GM18511 (cell line): ENCODE measurements around the gene SPACA9.

Experiments
- ATAC-seq: cut with Tn5 transposase; IDR thresholded peaks from one replicate; pipeline ENCODE4 v1.9.1; 2021; ENCODE audit warnings: mild to moderate bottlenecking, moderate library complexity; ENCODE audit not compliant: unreplicated experiment

The SPACA9 gene

GRCh38 chr9:132862533-132862932, 16.2 kb upstream of the SPACA9 start:
- no peak for ATAC-seq

GRCh38 chr9:132863096-132863495, 15.6 kb upstream of the SPACA9 start:
- no peak for ATAC-seq

- ATAC-seq: no peak
These were observed 14.4 kb upstream of the SPACA9 start for GRCh38 chr9:132864277-132864676.

GRCh38 chr9:132864691-132865090, 14.0 kb upstream of the SPACA9 start:
- ATAC-seq: no peak

GRCh38 chr9:132866898-132867297, 11.8 kb upstream of the SPACA9 start:
- no peak for ATAC-seq

- no peak for ATAC-seq
These were observed 9.4 kb upstream of the SPACA9 start for GRCh38 chr9:132869266-132869665.

GRCh38 chr9:132873403-132873802, 5.3 kb upstream of the SPACA9 start:
- no peak for ATAC-seq

- ATAC-seq: no peak
These were observed 3.5 kb upstream of the SPACA9 start for GRCh38 chr9:132875159-132875558.

GRCh38 chr9:132876849-132877248, 1.8 kb upstream of the SPACA9 start:
- ATAC-seq: no peak

GRCh38 chr9:132877458-132877823, 1.3 kb upstream of the SPACA9 start:
- ATAC-seq: no peak

GRCh38 chr9:132877824-132878694, 639 bp upstream of the SPACA9 start, which contains the start of gene AK8:
Gene AK8 (minus strand): TSS chr9:132878284. CDS start chr9:132878255, 29 bp downstream.
- ATAC-seq: peak; percentile 72

GRCh38 chr9:132879457-132880323, 992 bp downstream of the SPACA9 start:
- ATAC-seq: no peak

GRCh38 chr9:132880324-132880661, 1.6 kb downstream of the SPACA9 start:
- ATAC-seq: no peak

- no peak for ATAC-seq
These were observed 3.1 kb downstream of the SPACA9 start for GRCh38 chr9:132881826-132882225.

GRCh38 chr9:132882616-132883015, 3.9 kb downstream of the SPACA9 start:
- ATAC-seq: no peak

GRCh38 chr9:132883349-132884294, 4.9 kb downstream of the SPACA9 start:
- ATAC-seq: no peak

- no peak for ATAC-seq
These were observed 7.1 kb downstream of the SPACA9 start for GRCh38 chr9:132885720-132886333.

- ATAC-seq: no peak
These were observed 7.6 kb downstream of the SPACA9 start for GRCh38 chr9:132886334-132886725.

- no peak for ATAC-seq
These were observed 8.8 kb downstream of the SPACA9 start for GRCh38 chr9:132887181-132888120.
